HG03025 (cell line): ENCODE results near the gene STUB1.
A peak's percentile ranks its signal among the peaks of the same experiment; 100 is the strongest.
"Not testable (repeated sequence)": the region's sequence is repeated elsewhere in the genome, so short reads cannot be mapped to it uniquely, and the experiment has no call there.

Experiments
- ATAC-seq: cut with Tn5 transposase; IDR thresholded peaks from one replicate; pipeline ENCODE4 v1.9.1; 2021; ENCODE audit warnings: mild to moderate bottlenecking, moderate library complexity; ENCODE audit not compliant: unreplicated experiment, low FRiP score

Gene STUB1

GRCh38 chr16:709566-710499 is 29.6 kb downstream of the STUB1 start:
- no peak for ATAC-seq

- no peak for ATAC-seq
Observed at GRCh38 chr16:710500-711075, 30.4 kb downstream of the STUB1 start.

- ATAC-seq = no peak
Observed at GRCh38 chr16:711084-711483, 30.9 kb downstream of the STUB1 start.

GRCh38 chr16:711548-712320 is 31.5 kb downstream of the STUB1 start:
- no peak for ATAC-seq

- ATAC-seq = not testable (repeated sequence)
Observed at GRCh38 chr16:712740-713250, 32.6 kb downstream of the STUB1 start.

- no peak for ATAC-seq
Observed at GRCh38 chr16:714079-714478, 33.9 kb downstream of the STUB1 start.

- ATAC-seq = peak; percentile 47
Observed at GRCh38 chr16:714558-715476, 34.6 kb downstream of the STUB1 start, which contains the start of gene METRN. Gene METRN (plus strand): TSS chr16:715118. CDS start chr16:715290, 172 bp downstream.

- no peak for ATAC-seq
Observed at GRCh38 chr16:715477-716199, 35.4 kb downstream of the STUB1 start.

- ATAC-seq = no peak
Observed at GRCh38 chr16:716200-716568, 36.0 kb downstream of the STUB1 start.

- no peak for ATAC-seq
Observed at GRCh38 chr16:716768-717325, 36.6 kb downstream of the STUB1 start.

- ATAC-seq = no peak
Observed at GRCh38 chr16:717450-718245, 37.4 kb downstream of the STUB1 start.

GRCh38 chr16:718389-718788 is 38.2 kb downstream of the STUB1 start:
- ATAC-seq = no peak

- ATAC-seq = no peak
Observed at GRCh38 chr16:718922-719321, 38.7 kb downstream of the STUB1 start.

- no peak for ATAC-seq
Observed at GRCh38 chr16:719815-720446, 39.7 kb downstream of the STUB1 start.

- no peak for ATAC-seq
Observed at GRCh38 chr16:720447-720989, 40.3 kb downstream of the STUB1 start.

- ATAC-seq = peak; percentile 62
Observed at GRCh38 chr16:720990-721764, 41.0 kb downstream of the STUB1 start, which contains the start of gene ANTKMT. Gene ANTKMT (plus strand): TSS chr16:721146. CDS start chr16:721275, 129 bp downstream.
